Lung (tissue), 12 donors: Measurements from ENCODE around the gene GIGYF2. TPM values are rescaled to one million over a fixed set of nuclear protein-coding genes. Genes with fewer than 3 reads are reported as not detected.

Experiments used
- ATAC-seq: fragments of 200-7000 bp; cut with Tn5 transposase; one replicate; pipeline ENCODE4 v1.9.1; 2020; ENCODE audit warnings: moderate number of reproducible peaks; ENCODE audit not compliant: insufficient read depth, low FRiP score
- DNase-seq, 3 donors: peaks; one replicate each; pipeline ENCODE4 v3.0.0-alpha.2; 2013 to 2017
- H3K27ac ChIP-seq, 2 donors: one replicate each; pipeline ENCODE4 v1.5.1; 2013; ENCODE audit warnings: mild to moderate bottlenecking in 2 of 2, moderate library complexity in 2 of 2, control low read depth in 1 of 2, inconsistent platforms in 1 of 2, low read depth in 1 of 2, low read length in 1 of 2
- H3K27me3 ChIP-seq, 3 donors: one replicate each; pipeline ENCODE4 v1.5.1; 2013; ENCODE audit warnings: low read length in 2 of 3; ENCODE audit not compliant: control insufficient read depth in 3 of 3, insufficient read depth in 3 of 3
- H3K36me3 ChIP-seq, 4 donors: one replicate each; pipeline ENCODE4 v1.5.1; 2013; ENCODE audit warnings: low read length in 4 of 4, mild to moderate bottlenecking in 1 of 4, moderate library complexity in 1 of 4; ENCODE audit not compliant: control insufficient read depth in 4 of 4, insufficient read depth in 4 of 4
- H3K4me1 ChIP-seq, 5 donors: one replicate each; pipeline ENCODE4 v1.5.1; 2013; ENCODE audit warnings: low read length in 5 of 5, mild to moderate bottlenecking in 2 of 5, moderate library complexity in 1 of 5; ENCODE audit not compliant: control insufficient read depth in 5 of 5, insufficient read depth in 5 of 5
- H3K4me3 ChIP-seq: one replicate; pipeline ENCODE4 v1.5.1; 2013; ENCODE audit warnings: mild to moderate bottlenecking, control low read depth, moderate library complexity
- H3K9ac ChIP-seq, 2 donors: one replicate each; pipeline ENCODE4 v1.5.1; 2013; ENCODE audit warnings: low read length in 2 of 2, control low read depth in 1 of 2; ENCODE audit not compliant: insufficient read depth in 1 of 2
- H3K9me3 ChIP-seq, 4 donors: one replicate each; pipeline ENCODE4 v1.5.1; 2013; ENCODE audit warnings: low read length in 3 of 4, mild to moderate bottlenecking in 1 of 4, moderate library complexity in 1 of 4; ENCODE audit not compliant: control insufficient read depth in 4 of 4, insufficient read depth in 3 of 4
- WGBS, 2 donors: extraction: QIAGEN DNeasy Blood & Tissue Kit; methylation state at CpG; one replicate each; pipeline ENCODE4 v1.1.7; 2013; 5-methylcytosine and 5-hydroxymethylcytosine counted together
- polyA plus RNA-seq, 2 donors: library from polyadenylated mRNA; stranded (reverse); fragments of 200-250 nt; gene quantifications; one replicate each; pipeline ENCODE4 v1.2.1, GENCODE V29; 2013
- total RNA-seq, 2 donors: library from RNA; depleted of rRNA in 1 of 2; stranded (reverse); fragments of >200 nt in 1 of 2; gene quantifications; one replicate each; pipeline ENCODE4 v1.2.1, GENCODE V29; 2014 to 2021
- TF ChIP-seq, protein P1 (sequence below): IDR thresholded peaks from 2 replicates; pipeline ENCODE4 v1.5.1; 2012; ENCODE audit warnings: mild to moderate bottlenecking; ENCODE audit errors: control extremely low read depth, extremely low read depth
- donor health status: control.
- donor health status: control.
- donor health status: Bipolar disorder and iron deficiency.
- donor health status: healthy.
- donor health status: DM: yes; HTN: yes; CAD: no.

Gene GIGYF2
- total and polyA plus RNA-seq, 4 donors: 15.9 to 145 (median 37.3) TPM

DNA sequence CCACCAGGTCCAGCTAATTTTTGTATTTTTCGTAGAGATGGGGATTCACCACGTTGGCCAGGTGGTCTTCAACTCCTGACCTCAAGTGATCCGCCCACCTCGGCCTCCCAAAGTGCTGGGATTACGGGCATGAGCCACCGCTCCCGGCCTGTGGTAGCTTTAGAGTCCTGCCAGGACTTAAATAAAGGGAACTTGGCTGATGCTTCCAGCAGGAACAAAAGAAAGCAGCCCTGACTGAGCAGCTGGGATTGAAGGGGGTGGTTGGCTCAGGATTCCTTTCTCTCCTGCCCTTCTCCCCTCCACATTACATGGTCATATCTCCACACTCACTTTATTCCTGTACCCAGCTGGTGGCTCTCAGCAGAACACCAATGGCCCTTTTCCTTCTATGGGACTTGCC lies 43.7 kb upstream of the GIGYF2 start:
- no peak overlapping the region for H3K27ac ChIP-seq
- no peak for DNase-seq
- 92% methylated on average over 7 of the region's 7 CpGs for WGBS, 2 donors

DNA sequence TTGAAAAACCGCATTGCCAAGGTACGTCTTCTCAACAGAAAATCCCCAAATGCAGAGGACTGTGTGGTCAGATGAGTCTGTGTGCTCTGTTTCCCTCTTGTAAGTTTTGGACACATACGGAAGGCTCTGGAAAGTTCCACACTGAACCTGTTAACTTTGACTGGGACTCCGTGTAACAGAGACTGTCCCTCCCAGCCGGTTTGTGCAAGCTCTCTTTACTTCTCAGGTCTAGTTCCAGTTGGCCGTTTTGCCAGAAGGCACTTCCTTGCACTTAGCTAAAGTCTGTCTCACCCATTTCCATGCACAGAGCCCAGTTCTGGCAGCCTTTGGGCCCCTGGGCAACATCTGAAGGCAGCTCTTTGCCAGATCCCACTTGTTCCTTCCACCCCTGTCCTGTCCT lies 41.7 kb upstream of the GIGYF2 start:
- H3K27ac ChIP-seq: no peak overlapping the region
- H3K4me1 ChIP-seq: peaks cover 0 to 4% (median 0%) of the 10 kb centered on the region in 5 donors
- H3K4me3 ChIP-seq: no peak overlapping the region
- H3K9ac ChIP-seq: no peak overlapping the region
- H3K27me3 ChIP-seq: no peaks in the 10 kb centered on the region
- ATAC-seq (no peak), DNase-seq (no peak)
- 70 to 80% methylated on average over 6 of the region's 6 CpGs for WGBS, 2 donors
- H3K36me3 ChIP-seq: no peaks in the 10 kb centered on the region
- TF ChIP-seq, protein P1, sequence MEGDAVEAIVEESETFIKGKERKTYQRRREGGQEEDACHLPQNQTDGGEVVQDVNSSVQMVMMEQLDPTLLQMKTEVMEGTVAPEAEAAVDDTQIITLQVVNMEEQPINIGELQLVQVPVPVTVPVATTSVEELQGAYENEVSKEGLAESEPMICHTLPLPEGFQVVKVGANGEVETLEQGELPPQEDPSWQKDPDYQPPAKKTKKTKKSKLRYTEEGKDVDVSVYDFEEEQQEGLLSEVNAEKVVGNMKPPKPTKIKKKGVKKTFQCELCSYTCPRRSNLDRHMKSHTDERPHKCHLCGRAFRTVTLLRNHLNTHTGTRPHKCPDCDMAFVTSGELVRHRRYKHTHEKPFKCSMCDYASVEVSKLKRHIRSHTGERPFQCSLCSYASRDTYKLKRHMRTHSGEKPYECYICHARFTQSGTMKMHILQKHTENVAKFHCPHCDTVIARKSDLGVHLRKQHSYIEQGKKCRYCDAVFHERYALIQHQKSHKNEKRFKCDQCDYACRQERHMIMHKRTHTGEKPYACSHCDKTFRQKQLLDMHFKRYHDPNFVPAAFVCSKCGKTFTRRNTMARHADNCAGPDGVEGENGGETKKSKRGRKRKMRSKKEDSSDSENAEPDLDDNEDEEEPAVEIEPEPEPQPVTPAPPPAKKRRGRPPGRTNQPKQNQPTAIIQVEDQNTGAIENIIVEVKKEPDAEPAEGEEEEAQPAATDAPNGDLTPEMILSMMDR: no peak
- no peaks in the 10 kb centered on the region for H3K9me3 ChIP-seq

More for the DNA sequence above, 43.7 kb upstream of the GIGYF2 start:
- Histone ChIP-seq H3K36me3 (no peaks in the 10 kb centered on the region), H3K9ac (no peak overlapping the region), H3K4me1 (peaks cover 0 to 2% (median 0%) of the 10 kb centered on the region in 5 donors), H3K27me3 (no peaks in the 10 kb centered on the region), H3K9me3 (no peaks in the 10 kb centered on the region), H3K4me3 (no peak overlapping the region)
- ATAC-seq: no peak
- TF ChIP-seq, protein P1: no peak

DNA sequence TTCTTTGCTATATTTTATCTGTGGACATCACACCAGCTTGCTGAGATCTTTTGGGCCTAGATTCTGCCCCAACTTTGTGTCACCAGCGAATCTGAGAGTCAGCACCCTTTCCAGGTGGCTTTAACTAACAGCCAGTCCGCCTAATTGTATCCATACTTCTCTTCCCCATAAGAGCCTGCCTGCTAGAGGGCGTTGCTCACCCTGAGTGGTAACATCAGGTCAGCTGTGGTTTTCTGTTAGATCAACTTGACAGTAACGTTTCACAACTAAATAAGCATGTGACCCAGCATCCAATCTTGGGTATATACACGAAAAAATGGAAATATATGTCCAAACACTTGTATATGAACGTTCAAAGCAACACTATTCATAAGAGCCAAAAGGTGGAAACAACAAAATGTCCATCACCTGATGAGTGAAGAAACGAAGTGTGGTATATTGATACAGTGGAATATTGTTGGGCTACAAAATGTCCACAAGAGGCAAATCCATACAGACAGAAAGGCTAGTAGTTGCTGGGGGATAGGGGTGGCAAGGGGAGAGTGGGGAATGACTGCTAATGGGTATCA lies 38.8 kb upstream of the GIGYF2 start:
- ATAC-seq (no peak), DNase-seq (no peak)
- H3K4me3 ChIP-seq: no peak overlapping the region
- no peak overlapping the region for H3K9ac ChIP-seq
- H3K27ac ChIP-seq: no peak overlapping the region
- no peaks in the 10 kb centered on the region for H3K36me3 ChIP-seq
- H3K4me1 ChIP-seq: peaks cover 0 to 4% (median 0%) of the 10 kb centered on the region in 5 donors
- WGBS, 2 donors: 38 to 40% methylated on average over 7 of the region's 7 CpGs
- no peaks in the 10 kb centered on the region for H3K9me3 ChIP-seq
- no peaks in the 10 kb centered on the region for H3K27me3 ChIP-seq
- TF ChIP-seq, protein P1: no peak

DNA sequence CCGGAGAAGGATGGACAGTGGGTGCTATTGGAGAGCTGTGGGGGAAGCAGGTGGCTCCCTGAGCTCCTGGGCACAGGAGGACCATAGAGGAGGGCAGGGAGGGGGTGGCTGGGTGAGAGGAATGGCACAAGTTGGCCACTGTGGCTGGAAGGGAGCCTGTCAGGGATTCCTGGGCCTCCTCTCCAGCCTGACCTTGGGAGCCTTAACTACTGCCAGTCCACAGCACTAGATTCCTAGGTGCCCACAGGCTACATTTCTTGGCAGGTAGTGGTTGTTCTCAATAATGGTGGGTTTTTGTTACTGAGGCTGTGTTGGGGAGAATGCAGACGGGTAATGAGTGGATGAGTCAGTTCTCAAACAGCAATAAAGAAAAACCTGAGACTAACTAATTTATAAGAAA lies 37.8 kb upstream of the GIGYF2 start:
- no peak overlapping the region for H3K9ac ChIP-seq
- no peak for DNase-seq
- H3K4me1 ChIP-seq: peaks cover 0 to 4% (median 0%) of the 10 kb centered on the region in 5 donors
- H3K9me3 ChIP-seq: no peaks in the 10 kb centered on the region
- no peak overlapping the region for H3K27ac ChIP-seq
- WGBS, 2 donors: 86 to 93% methylated on average over 2 of the region's 2 CpGs
- TF ChIP-seq, protein P1: no peak
- H3K36me3 ChIP-seq: no peaks in the 10 kb centered on the region
- no peaks in the 10 kb centered on the region for H3K27me3 ChIP-seq
- ATAC-seq: no peak
- no peak overlapping the region for H3K4me3 ChIP-seq
